Measurements from ENCODE around the gene PARD3B. TPM values are rescaled to one million over a fixed set of nuclear protein-coding genes. Genes with fewer than 3 reads are reported as not detected.

The PARD3B gene
- total RNA-seq, 2 donors from 2014 or later = 15.0 to 17.8 TPM

- intact Hi-C loops (cut with DNase I) = no loop called here
- Histone ChIP-seq H3K27ac (no peak overlapping the region), H3K4me3 (no peak overlapping the region), H3K27me3 (no peaks in the 10 kb centered on the region), H3K4me1 (peaks cover 5% of the 10 kb centered on the region), H3K36me3 (replicated peaks in 1 of 2; ENCODE audit: insufficient read depth in 1 of 2, low read depth in 2 of 2) (no peaks in the 10 kb centered on the region), H3K9me3 (no peaks in the 10 kb centered on the region)
- ATAC-seq (no peak), DNase-seq (no peak)
- WGBS, 2 donors = 80 to 84% methylated on average over 3 of the region's 3 CpGs
- TF ChIP-seq CTCF (IDR thresholded peaks at IDR 0.05) = no peak
- TF ChIP-seq POLR2A (IDR thresholded peaks at IDR 0.05) = no peak
Measured at GRCh38 chr2:204727368-204727767, 182.1 kb downstream of the PARD3B start.

GRCh38 chr2:204730603-204731002, 185.3 kb downstream of the PARD3B start:
- H3K27me3 ChIP-seq = no peaks in the 10 kb centered on the region
- TF ChIP-seq POLR2A (IDR thresholded peaks at IDR 0.05) (no peak), CTCF (IDR thresholded peaks at IDR 0.05) (no peak)
- DNase-seq (no peak), ATAC-seq (no peak)
- no peaks in the 10 kb centered on the region for H3K36me3 ChIP-seq (replicated peaks in 1 of 2; ENCODE audit: insufficient read depth in 1 of 2, low read depth in 2 of 2)
- intact Hi-C loops (cut with DNase I) = no loop called here
- no peak overlapping the region for H3K27ac ChIP-seq
- H3K9me3 ChIP-seq = no peaks in the 10 kb centered on the region
- no peak overlapping the region for H3K4me3 ChIP-seq
- H3K4me1 ChIP-seq = peaks cover 5% of the 10 kb centered on the region
- WGBS, 2 donors = 86 to 90% methylated on average over 4 of the region's 4 CpGs

GRCh38 chr2:204732019-204732418, 186.7 kb downstream of the PARD3B start:
- WGBS, 2 donors = 21 to 24% methylated on average over 3 of the region's 3 CpGs
- no peaks in the 10 kb centered on the region for H3K36me3 ChIP-seq (replicated peaks in 1 of 2; ENCODE audit: insufficient read depth in 1 of 2, low read depth in 2 of 2)
- H3K4me3 ChIP-seq = no peak overlapping the region
- H3K9me3 ChIP-seq = no peaks in the 10 kb centered on the region
- H3K4me1 ChIP-seq = peaks cover 5% of the 10 kb centered on the region
- DNase-seq = no peak
- ATAC-seq = no peak
- intact Hi-C loops (cut with DNase I) = no loop called here
- H3K27me3 ChIP-seq = no peaks in the 10 kb centered on the region
- H3K27ac ChIP-seq = no peak overlapping the region
- TF ChIP-seq POLR2A (IDR thresholded peaks at IDR 0.05) = no peak
- no peak for TF ChIP-seq CTCF (IDR thresholded peaks at IDR 0.05)

GRCh38 chr2:204737296-204737695, 192.0 kb downstream of the PARD3B start:
- WGBS, 2 donors = 88 to 93% methylated on average over 1 of the region's 1 CpG
- intact Hi-C loops (cut with DNase I) = no loop called here
- ATAC-seq = no peak

More at GRCh38 chr2:204737296-204737695, 192.0 kb downstream of the PARD3B start:
- Histone ChIP-seq H3K36me3 (replicated peaks in 1 of 2; ENCODE audit: insufficient read depth in 1 of 2, low read depth in 2 of 2) (no peaks in the 10 kb centered on the region), H3K4me1 (no peaks in the 10 kb centered on the region), H3K4me3 (no peak overlapping the region), H3K27ac (no peak overlapping the region), H3K27me3 (no peaks in the 10 kb centered on the region), H3K9me3 (peaks cover 0 to 6% (median 0%) of the 10 kb centered on the region in 3 donors)
- DNase-seq = no peak
- TF ChIP-seq POLR2A (IDR thresholded peaks at IDR 0.05) (no peak), CTCF (IDR thresholded peaks at IDR 0.05) (no peak)
